Measurements from ENCODE around the gene MFRP. TPM values are rescaled to one million over a fixed set of nuclear protein-coding genes. Genes with fewer than 3 reads are reported as not detected.

The MFRP gene
- polyA plus RNA-seq, 3 donors, result 0.03 to 0.11 TPM; not detected in 1

GRCh38 chr11:119373921-119374631, 27.6 kb upstream of the MFRP start:
- 43 to 53% (median 52%) methylated on average over 5 of the region's 5 CpGs for WGBS, 3 donors
- no peak overlapping the region for H3K27ac ChIP-seq (ENCODE audit: low read depth, low read length)

- no peak overlapping the region for H3K27ac ChIP-seq (ENCODE audit: low read depth, low read length)
- 76 to 88% (median 77%) methylated on average over 23 of the region's 23 CpGs for WGBS, 3 donors
These were observed 26.8 kb upstream of the MFRP start for GRCh38 chr11:119373059-119373920.

- H3K27ac ChIP-seq (ENCODE audit: low read depth, low read length), result no peak overlapping the region
- 86 to 87% (median 87%) methylated on average over 26 of the region's 26 CpGs for WGBS, 3 donors
These were observed 26.0 kb upstream of the MFRP start for GRCh38 chr11:119372260-119373058.

- WGBS, 3 donors, result 44 to 57% (median 56%) methylated on average over 8 of the region's 8 CpGs
- H3K27ac ChIP-seq (ENCODE audit: low read depth, low read length), result no peak overlapping the region
These were observed 25.3 kb upstream of the MFRP start for GRCh38 chr11:119371778-119372182.

GRCh38 chr11:119371067-119371601, 24.6 kb upstream of the MFRP start:
- 79 to 82% (median 79%) methylated on average over 8 of the region's 8 CpGs for WGBS, 3 donors
- no peak overlapping the region for H3K27ac ChIP-seq (ENCODE audit: low read depth, low read length)

- WGBS, 3 donors, result 43 to 66% (median 63%) methylated on average over 8 of the region's 8 CpGs
- no peak overlapping the region for H3K27ac ChIP-seq (ENCODE audit: low read depth, low read length)
These were observed 24.1 kb upstream of the MFRP start for GRCh38 chr11:119370486-119371046.

GRCh38 chr11:119369132-119369925, 22.8 kb upstream of the MFRP start:
- WGBS, 3 donors, result 39 to 80% (median 74%) methylated on average over 13 of the region's 13 CpGs
- H3K27ac ChIP-seq (ENCODE audit: low read depth, low read length), result no peak overlapping the region

GRCh38 chr11:119368121-119369034, 21.9 kb upstream of the MFRP start:
- no peak overlapping the region for H3K27ac ChIP-seq (ENCODE audit: low read depth, low read length)
- 25 to 60% (median 51%) methylated on average over 17 of the region's 17 CpGs for WGBS, 3 donors

- 55 to 61% (median 61%) methylated on average over 9 of the region's 9 CpGs for WGBS, 3 donors
- H3K27ac ChIP-seq (ENCODE audit: low read depth, low read length), result no peak overlapping the region
These were observed 21.2 kb upstream of the MFRP start for GRCh38 chr11:119367661-119368120.

- no peak overlapping the region for H3K27ac ChIP-seq (ENCODE audit: low read depth, low read length)
- WGBS, 3 donors, result 75 to 84% (median 75%) methylated on average over 11 of the region's 11 CpGs
These were observed 20.4 kb upstream of the MFRP start for GRCh38 chr11:119366690-119367620.

GRCh38 chr11:119365071-119365591, 18.6 kb upstream of the MFRP start:
- WGBS, 3 donors, result 67 to 88% (median 75%) methylated on average over 6 of the region's 6 CpGs
- no peak overlapping the region for H3K27ac ChIP-seq (ENCODE audit: low read depth, low read length)

- no peak overlapping the region for H3K27ac ChIP-seq (ENCODE audit: low read depth, low read length)
- WGBS, 3 donors, result 3 to 7% (median 4%) methylated on average over 33 to 88 of the region's 88 CpGs
These were observed 17.5 kb upstream of the MFRP start for GRCh38 chr11:119363851-119364590.

- H3K27ac ChIP-seq (ENCODE audit: low read depth, low read length), result no peak overlapping the region
- 17 to 49% (median 43%) methylated on average over 40 to 44 of the region's 44 CpGs for WGBS, 3 donors
These were observed 16.8 kb upstream of the MFRP start for GRCh38 chr11:119363081-119363850.

GRCh38 chr11:119362741-119363080, 16.2 kb upstream of the MFRP start:
- WGBS, 3 donors, result 52 to 95% (median 93%) methylated on average over 5 of the region's 5 CpGs
- H3K27ac ChIP-seq (ENCODE audit: low read depth, low read length), result no peak overlapping the region

Measured in adipose tissue (tissue), 3 donors.